ENCODE measurements around the gene ZNF683.

- TF ChIP-seq, protein P1, sequence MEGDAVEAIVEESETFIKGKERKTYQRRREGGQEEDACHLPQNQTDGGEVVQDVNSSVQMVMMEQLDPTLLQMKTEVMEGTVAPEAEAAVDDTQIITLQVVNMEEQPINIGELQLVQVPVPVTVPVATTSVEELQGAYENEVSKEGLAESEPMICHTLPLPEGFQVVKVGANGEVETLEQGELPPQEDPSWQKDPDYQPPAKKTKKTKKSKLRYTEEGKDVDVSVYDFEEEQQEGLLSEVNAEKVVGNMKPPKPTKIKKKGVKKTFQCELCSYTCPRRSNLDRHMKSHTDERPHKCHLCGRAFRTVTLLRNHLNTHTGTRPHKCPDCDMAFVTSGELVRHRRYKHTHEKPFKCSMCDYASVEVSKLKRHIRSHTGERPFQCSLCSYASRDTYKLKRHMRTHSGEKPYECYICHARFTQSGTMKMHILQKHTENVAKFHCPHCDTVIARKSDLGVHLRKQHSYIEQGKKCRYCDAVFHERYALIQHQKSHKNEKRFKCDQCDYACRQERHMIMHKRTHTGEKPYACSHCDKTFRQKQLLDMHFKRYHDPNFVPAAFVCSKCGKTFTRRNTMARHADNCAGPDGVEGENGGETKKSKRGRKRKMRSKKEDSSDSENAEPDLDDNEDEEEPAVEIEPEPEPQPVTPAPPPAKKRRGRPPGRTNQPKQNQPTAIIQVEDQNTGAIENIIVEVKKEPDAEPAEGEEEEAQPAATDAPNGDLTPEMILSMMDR (IDR thresholded peaks at IDR 0.05): no peak
- TF ChIP-seq POLR2A (IDR thresholded peaks at IDR 0.05): no peak
These were observed 12.4 kb downstream of the ZNF683 start for GRCh38 chr1:26359981-26360806.

Measured in body of pancreas (tissue), 4 donors.